ENCODE measurements around the gene KIF16B. TPM values are rescaled to one million over a fixed set of nuclear protein-coding genes. Genes with fewer than 3 reads are reported as not detected.

KIF16B gene
- total RNA-seq, 6 donors from 2014 or later: 18.4 to 114 (median 26.3) TPM

- Histone ChIP-seq H3K4me1 (no peaks in the 10 kb centered on the region), H3K27ac (no peak overlapping the region), H3K36me3 (no peaks in the 10 kb centered on the region), H3K4me3 (no peak overlapping the region), H3K27me3 (no peaks in the 10 kb centered on the region), H3K9me3 (no peaks in the 10 kb centered on the region)
- no peak for ATAC-seq (ENCODE audit: low FRiP score in 2 of 2)
- no peak for DNase-seq
- no peak for TF ChIP-seq POLR2A (IDR thresholded peaks at IDR 0.05)
- no peak for TF ChIP-seq EP300 (IDR thresholded peaks at IDR 0.05)
- no peak for TF ChIP-seq POLR2AphosphoS5 (IDR thresholded peaks at IDR 0.05)
- TF ChIP-seq, protein P1, sequence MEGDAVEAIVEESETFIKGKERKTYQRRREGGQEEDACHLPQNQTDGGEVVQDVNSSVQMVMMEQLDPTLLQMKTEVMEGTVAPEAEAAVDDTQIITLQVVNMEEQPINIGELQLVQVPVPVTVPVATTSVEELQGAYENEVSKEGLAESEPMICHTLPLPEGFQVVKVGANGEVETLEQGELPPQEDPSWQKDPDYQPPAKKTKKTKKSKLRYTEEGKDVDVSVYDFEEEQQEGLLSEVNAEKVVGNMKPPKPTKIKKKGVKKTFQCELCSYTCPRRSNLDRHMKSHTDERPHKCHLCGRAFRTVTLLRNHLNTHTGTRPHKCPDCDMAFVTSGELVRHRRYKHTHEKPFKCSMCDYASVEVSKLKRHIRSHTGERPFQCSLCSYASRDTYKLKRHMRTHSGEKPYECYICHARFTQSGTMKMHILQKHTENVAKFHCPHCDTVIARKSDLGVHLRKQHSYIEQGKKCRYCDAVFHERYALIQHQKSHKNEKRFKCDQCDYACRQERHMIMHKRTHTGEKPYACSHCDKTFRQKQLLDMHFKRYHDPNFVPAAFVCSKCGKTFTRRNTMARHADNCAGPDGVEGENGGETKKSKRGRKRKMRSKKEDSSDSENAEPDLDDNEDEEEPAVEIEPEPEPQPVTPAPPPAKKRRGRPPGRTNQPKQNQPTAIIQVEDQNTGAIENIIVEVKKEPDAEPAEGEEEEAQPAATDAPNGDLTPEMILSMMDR (IDR thresholded peaks at IDR 0.05): no peak
- WGBS, 2 donors: 81 to 96% methylated on average over 5 of the region's 5 CpGs
These were observed 277.7 kb downstream of the KIF16B start for GRCh38 chr20:16295534-16295933.

DNA sequence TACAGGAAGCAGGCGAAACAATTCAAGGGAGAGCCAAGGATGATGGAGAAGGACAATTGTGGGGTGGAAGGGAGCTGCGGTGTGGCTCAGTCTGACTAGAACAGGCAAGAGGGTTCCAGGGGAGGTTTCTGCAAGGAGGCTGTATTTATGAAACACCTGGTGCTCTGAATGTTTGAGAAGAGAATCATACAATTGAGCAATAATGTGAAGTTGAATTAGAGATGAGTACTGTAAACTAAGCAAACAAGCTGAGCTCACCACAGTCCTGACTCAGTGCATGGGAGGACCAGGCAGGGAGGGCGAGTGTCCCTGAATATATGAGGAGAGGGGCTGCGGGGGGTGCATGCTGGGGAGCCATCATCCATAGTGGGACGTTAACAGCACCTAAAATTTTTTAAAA, 279.7 kb downstream of the KIF16B start:
- no peak for ATAC-seq (ENCODE audit: low FRiP score in 2 of 2)

GRCh38 chr20:16292226-16292880, 280.9 kb downstream of the KIF16B start:
- Histone ChIP-seq H3K27me3 (no peaks in the 10 kb centered on the region), H3K36me3 (no peaks in the 10 kb centered on the region), H3K27ac (no peak overlapping the region), H3K4me1 (no peaks in the 10 kb centered on the region), H3K4me3 (no peak overlapping the region), H3K9me3 (no peaks in the 10 kb centered on the region)
- ATAC-seq (ENCODE audit: low FRiP score in 2 of 2) (no peak), DNase-seq (no peak)
- TF ChIP-seq EP300 (IDR thresholded peaks at IDR 0.05) (no peak), POLR2AphosphoS5 (IDR thresholded peaks at IDR 0.05) (no peak), POLR2A (IDR thresholded peaks at IDR 0.05) (no peak)
- TF ChIP-seq, protein P1 (IDR thresholded peaks at IDR 0.05): no peak
- 87 to 89% methylated on average over 4 of the region's 4 CpGs for WGBS, 2 donors

More for the DNA sequence above, 279.7 kb downstream of the KIF16B start:
- no peaks in the 10 kb centered on the region for H3K4me1 ChIP-seq
- DNase-seq: no peak
- H3K4me3 ChIP-seq: no peak overlapping the region
- no peaks in the 10 kb centered on the region for H3K36me3 ChIP-seq
- 83 to 90% methylated on average over 4 to 5 of the region's 5 CpGs for WGBS, 2 donors
- H3K27me3 ChIP-seq: no peaks in the 10 kb centered on the region
- TF ChIP-seq POLR2AphosphoS5 (IDR thresholded peaks at IDR 0.05) (no peak), EP300 (IDR thresholded peaks at IDR 0.05) (no peak), POLR2A (IDR thresholded peaks at IDR 0.05) (no peak)
- TF ChIP-seq, protein P1 (IDR thresholded peaks at IDR 0.05): no peak
- no peak overlapping the region for H3K27ac ChIP-seq
- no peaks in the 10 kb centered on the region for H3K9me3 ChIP-seq

DNA sequence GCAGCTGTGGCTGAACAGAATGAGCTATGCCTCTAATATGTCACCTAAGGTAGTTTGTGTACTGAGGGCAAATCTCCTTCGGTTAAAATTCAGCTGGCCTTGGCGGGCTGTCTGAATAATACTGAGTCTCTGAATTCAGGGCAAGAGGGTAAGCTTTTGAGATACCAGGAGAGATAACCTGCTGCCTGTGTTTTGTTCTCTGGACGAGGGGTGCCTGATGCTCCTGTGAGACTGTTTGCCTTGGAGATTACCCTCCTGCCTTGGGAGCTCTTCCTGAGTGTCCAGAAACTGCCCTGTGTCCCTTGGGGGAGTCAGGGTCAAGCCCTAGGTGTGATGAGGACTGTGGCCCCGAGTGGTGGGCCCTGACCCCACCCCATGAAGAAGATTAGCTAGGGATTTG, 282.9 kb downstream of the KIF16B start:
- 70 to 76% methylated on average over 4 of the region's 4 CpGs for WGBS, 2 donors
- no peaks in the 10 kb centered on the region for H3K9me3 ChIP-seq
- no peak overlapping the region for H3K4me3 ChIP-seq
- no peaks in the 10 kb centered on the region for H3K4me1 ChIP-seq
- ATAC-seq (ENCODE audit: low FRiP score in 2 of 2) (no peak), DNase-seq (no peak)
- H3K36me3 ChIP-seq: no peaks in the 10 kb centered on the region
- H3K27me3 ChIP-seq: no peaks in the 10 kb centered on the region
- TF ChIP-seq EP300 (IDR thresholded peaks at IDR 0.05) (no peak), POLR2A (IDR thresholded peaks at IDR 0.05) (no peak), POLR2AphosphoS5 (IDR thresholded peaks at IDR 0.05) (no peak)
- TF ChIP-seq, protein P1 (IDR thresholded peaks at IDR 0.05): no peak
- no peak overlapping the region for H3K27ac ChIP-seq

DNA sequence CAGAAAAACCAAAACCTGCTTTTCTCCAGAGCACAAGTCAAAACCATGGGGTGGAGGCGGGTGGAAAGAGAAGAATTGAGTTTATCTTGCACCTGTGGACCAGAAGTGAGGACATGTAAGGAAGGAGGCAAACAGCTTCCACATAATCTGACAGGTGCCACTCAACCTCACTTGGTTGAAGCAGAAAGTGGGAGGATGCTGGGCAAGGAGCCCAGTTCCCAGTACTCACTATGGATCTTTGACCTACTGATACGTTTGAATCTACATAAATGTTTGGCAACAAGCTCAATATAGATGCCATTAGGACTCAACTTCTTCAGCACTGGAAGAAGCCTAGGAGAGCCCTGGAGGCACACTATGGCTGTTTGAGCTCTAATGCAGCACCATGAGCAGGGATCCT, 285.5 kb downstream of the KIF16B start:
- no peak for DNase-seq
- Histone ChIP-seq H3K9me3 (no peaks in the 10 kb centered on the region), H3K36me3 (no peaks in the 10 kb centered on the region), H3K27me3 (no peaks in the 10 kb centered on the region), H3K4me3 (no peak overlapping the region), H3K27ac (no peak overlapping the region), H3K4me1 (no peaks in the 10 kb centered on the region)
- TF ChIP-seq, protein P1 (IDR thresholded peaks at IDR 0.05): no peak
- TF ChIP-seq EP300 (IDR thresholded peaks at IDR 0.05) (no peak), POLR2AphosphoS5 (IDR thresholded peaks at IDR 0.05) (no peak), POLR2A (IDR thresholded peaks at IDR 0.05) (no peak)
- no peak for ATAC-seq (ENCODE audit: low FRiP score in 2 of 2)
- WGBS, 2 donors: 79 to 89% methylated on average over 2 of the region's 2 CpGs
